Adrenal gland (tissue), 12 donors: Measurements from ENCODE around the gene RAD51B. TPM values are rescaled to one million over a fixed set of nuclear protein-coding genes. Genes with fewer than 3 reads are reported as not detected.

Experiments used
- DNase-seq, 7 donors: peaks; one replicate each; pipeline ENCODE4 v3.0.0-alpha.2; 2019 to 2020
- H3K27ac ChIP-seq, 5 donors: fragments of 200-600 bp; sonication (generic) in 4 of 5; 1 replicate in 3 of 5; 2 replicates in 2 of 5; pipeline versions ENCODE4 v1.5.1 to v1.8.0; 2016 to 2020; ENCODE audit warnings: mild to moderate bottlenecking in 1 of 5
- H3K27me3 ChIP-seq: fragments of 200-600 bp; 2 replicates; pipeline ENCODE4 v1.8.0; 2021
- H3K36me3 ChIP-seq, 2 donors: fragments of 200-600 bp; replicated peaks in 1 of 2; 1 replicate in 1 of 2; 2 replicates in 1 of 2; pipeline versions ENCODE4 v1.5.1 to v1.8.0; 2018 to 2022
- H3K4me1 ChIP-seq, 2 donors: fragments of 200-600 bp; replicated peaks in 1 of 2; 1 replicate in 1 of 2; 2 replicates in 1 of 2; pipeline versions ENCODE4 v1.5.1 to v1.8.0; 2018 to 2021
- H3K4me3 ChIP-seq, 4 donors: fragments of 200-600 bp; sonication (generic) in 3 of 4; one replicate each; pipeline ENCODE4 v1.5.1; 2016 to 2018
- H3K9me3 ChIP-seq, 3 donors: fragments of 200-600 bp; sonication (generic) in 1 of 3; replicated peaks in 1 of 3; 1 replicate in 2 of 3; 2 replicates in 1 of 3; pipeline versions ENCODE4 v1.5.1 to v1.8.0; 2016 to 2021
- CTCF ChIP-seq, 6 experiments: fragments of 450-650 bp in 4 of 6; fragments of 200-600 bp in 2 of 6; sonication (generic) in 1 of 6; IDR thresholded peaks; 1 replicate in 5 of 6; 2 replicates in 1 of 6; pipeline versions ENCODE4 v1.5.1 to v1.8.0; 2016 to 2021; ENCODE audit warnings: antibody characterized with exemption in 6 of 6, mild to moderate bottlenecking in 2 of 6, moderate library complexity in 1 of 6
- POLR2A ChIP-seq, 2 donors: fragments of 450-650 bp; IDR thresholded peaks; one replicate each; pipeline ENCODE4 v1.6.1; 2017; ENCODE audit warnings: antibody characterized with exemption in 2 of 2, mild to moderate bottlenecking in 2 of 2, moderate library complexity in 1 of 2
- WGBS, 4 donors: extraction: QIAGEN DNeasy Blood & Tissue Kit in 2 of 4; methylation state at CpG; one replicate each; pipeline versions ENCODE4 v1.1.5 to v1.1.7; 2013 to 2017; 5-methylcytosine and 5-hydroxymethylcytosine counted together
- intact Hi-C, 2 donors: fragments of 100-400 bp; cut with DNase I; formaldehyde crosslinking; loops; one replicate each; pipeline versions ENCODE4 v1.14.1 to v1.15.0; 2022 to 2023
- polyA plus RNA-seq, 3 donors: library from polyadenylated mRNA; stranded (reverse); fragments of 200-250 nt in 2 of 3; fragments of 350-450 nt in 1 of 3; fragmentation: Illumina TruSeq in 1 of 3; extraction: RNeasy Lipid Tissue Mini Kit (QIAGEN cat#74804) in 1 of 3; gene quantifications; one replicate each; pipeline ENCODE4 v1.2.3, GENCODE V29; 2013 to 2014
- total RNA-seq, 9 donors: library from RNA; depleted of rRNA in 4 of 9; stranded (reverse); fragments of >200 nt in 4 of 9; fragments of 120-200 nt in 1 of 9; fragmentation: NEBNext Ultra II Directional in 1 of 9; extraction: Animal tissue kit (Norgen Biotek cat#: 25700) in 1 of 9; gene quantifications; one replicate each; pipeline versions ENCODE4 v1.1.0 to v1.2.4, GENCODE V29; 2013 to 2023
- donor health status: healthy with polysubstance abuse.
- donor health status: Bipolar disorder and iron deficiency.
- donor health status: DM: yes; HTN: yes; CAD: no.
- donor health status: DM: no; HTN: no; CAD: no.
- donor health status: DM: no; HTN: no; CAD: no.
- donor health status: DM: yes; HTN: yes; CAD: no.

The RAD51B gene
- total and polyA plus RNA-seq, 12 donors, result 2.3 to 24.6 (median 12.4) TPM

- WGBS, 4 donors, result 94 to 96% (median 95%) methylated on average over 9 of the region's 9 CpGs
Measured at GRCh38 chr14:68493152-68493911, 673.8 kb downstream of the RAD51B start.

GRCh38 chr14:68495101-68496039 lies 675.8 kb downstream of the RAD51B start:
- intact Hi-C loops, result no loop called here
- TF ChIP-seq POLR2A (IDR thresholded peaks at IDR 0.05) (no peak), CTCF (IDR thresholded peaks at IDR 0.05) (no peak)
- Histone ChIP-seq H3K4me1 (peaks cover 0 to 3% of the 10 kb centered on the region in 2 donors), H3K36me3 (no peaks in the 10 kb centered on the region), H3K9me3 (no peaks in the 10 kb centered on the region), H3K4me3 (no peak overlapping the region), H3K27me3 (no peaks in the 10 kb centered on the region), H3K27ac (peak overlapping the region in 1 of 5 donors; percentile 50)
- peak in 5 of 7 donors; percentile 23 to 63 (median 35) for DNase-seq
- 85 to 96% (median 86%) methylated on average over 14 of the region's 14 CpGs for WGBS, 4 donors

More at GRCh38 chr14:68493152-68493911, 673.8 kb downstream of the RAD51B start:
- DNase-seq, result no peak
- intact Hi-C loops, result no loop called here
- peaks cover 0 to 4% of the 10 kb centered on the region in 2 donors for H3K4me1 ChIP-seq
- no peak overlapping the region for H3K27ac ChIP-seq
- H3K36me3 ChIP-seq, result no peaks in the 10 kb centered on the region
- no peaks in the 10 kb centered on the region for H3K9me3 ChIP-seq
- H3K4me3 ChIP-seq, result no peak overlapping the region
- H3K27me3 ChIP-seq, result no peaks in the 10 kb centered on the region
- TF ChIP-seq POLR2A (IDR thresholded peaks at IDR 0.05) (no peak), CTCF (IDR thresholded peaks at IDR 0.05) (no peak)

GRCh38 chr14:68497011-68497410 lies 677.4 kb downstream of the RAD51B start:
- 80 to 92% (median 89%) methylated on average over 2 of the region's 2 CpGs for WGBS, 4 donors
- no peaks in the 10 kb centered on the region for H3K9me3 ChIP-seq
- peaks cover 0 to 8% of the 10 kb centered on the region in 2 donors for H3K4me1 ChIP-seq
- TF ChIP-seq POLR2A (IDR thresholded peaks at IDR 0.05) (no peak), CTCF (IDR thresholded peaks at IDR 0.05) (no peak)
- no peak overlapping the region for H3K27ac ChIP-seq
- H3K27me3 ChIP-seq, result no peaks in the 10 kb centered on the region
- no peaks in the 10 kb centered on the region for H3K36me3 ChIP-seq
- no peak overlapping the region for H3K4me3 ChIP-seq
- no peak for DNase-seq
- intact Hi-C loops, result no loop called here

- no peak for DNase-seq
Measured at GRCh38 chr14:68499451-68499850, 679.9 kb downstream of the RAD51B start.

More at GRCh38 chr14:68499451-68499850, 679.9 kb downstream of the RAD51B start:
- Histone ChIP-seq H3K27me3 (no peaks in the 10 kb centered on the region), H3K4me3 (no peak overlapping the region), H3K27ac (no peak overlapping the region), H3K9me3 (no peaks in the 10 kb centered on the region), H3K36me3 (no peaks in the 10 kb centered on the region), H3K4me1 (peaks cover 0 to 8% of the 10 kb centered on the region in 2 donors)
- 89 to 93% (median 90%) methylated on average over 6 of the region's 6 CpGs for WGBS, 4 donors
- intact Hi-C loops, result no loop called here
- TF ChIP-seq POLR2A (IDR thresholded peaks at IDR 0.05) (no peak), CTCF (IDR thresholded peaks at IDR 0.05) (no peak)
